Activated naive CD4-positive, alpha-beta T cell treated with anti-CD3 and anti-CD28 coated beads for 36 hours (primary cell): Measurements from ENCODE around the gene OR1L4. TPM values are rescaled to one million over a fixed set of nuclear protein-coding genes. Genes with fewer than 3 reads are reported as not detected.

Experiments
- CTCF ChIA-PET: fragments of 350-600 bp; sonication (Branson Sonifier 250); formaldehyde crosslinking; loops from one replicate; lab custom pipeline; 2021; ENCODE audit warnings: antibody characterized with exemption; lab: Charles Lee
- DNase-seq: peaks from one replicate; pipeline ENCODE4 v3.0.0-alpha.2; 2020
- H3K27ac Mint-ChIP-seq: one replicate; pipeline ENCODE4 v1.8.0; 2021; ENCODE audit warnings: mild to moderate bottlenecking, mixed read lengths
- H3K27me3 Mint-ChIP-seq: one replicate; pipeline ENCODE4 v1.8.0; 2021; ENCODE audit warnings: low read depth, mixed read lengths
- H3K36me3 Mint-ChIP-seq: one replicate; pipeline ENCODE4 v1.8.0; 2021; ENCODE audit warnings: low read depth, mixed read lengths
- H3K4me1 Mint-ChIP-seq: one replicate; pipeline ENCODE4 v1.8.0; 2021; ENCODE audit warnings: low read depth, mixed read lengths
- H3K4me3 Mint-ChIP-seq: one replicate; pipeline ENCODE4 v1.8.0; 2021; ENCODE audit warnings: mild to moderate bottlenecking, moderate library complexity, mixed read lengths
- H3K9me3 Mint-ChIP-seq: one replicate; pipeline ENCODE4 v1.8.0; 2021; ENCODE audit warnings: mixed read lengths
- intact Hi-C: fragments of 100-400 bp; cut with micrococcal nuclease; formaldehyde crosslinking; loops from one replicate; pipeline ENCODE4 v1.15.1; 2023
- total RNA-seq, 2 experiments: library from RNA; stranded (reverse); gene quantifications; one replicate each; pipeline ENCODE4 v1.2.3, GENCODE V29; 2021

OR1L4 gene
- total RNA-seq = not detected

- H3K27ac Mint-ChIP-seq = no peak within 1 kb of the TSS
- intact Hi-C loops = no loop called here
Measured at GRCh38 chr9:122723690-122724089, at the start of gene OR1L4. OR1L4 (plus strand) TSS chr9:122723990; CDS start chr9:122723990, 0 bp downstream.

GRCh38 chr9:122684851-122685250 is 38.9 kb upstream of the OR1L4 start:
- Mint-ChIP-seq H3K4me3 (no peak overlapping the region), H3K36me3 (peaks cover 2% of the 10 kb centered on the region), H3K27me3 (peaks cover 3% of the 10 kb centered on the region), H3K9me3 (peaks cover 5% of the 10 kb centered on the region), H3K4me1 (no peaks in the 10 kb centered on the region), H3K27ac (no peak overlapping the region)
- DNase-seq = no peak
- CTCF ChIA-PET = no interaction called here
- intact Hi-C loops = no loop called here

More at GRCh38 chr9:122723690-122724089, at the start of gene OR1L4:
- no peaks in the 10 kb centered on the region for H3K27me3 Mint-ChIP-seq
- no peak within 1 kb of the TSS for H3K4me3 Mint-ChIP-seq
- CTCF ChIA-PET = no interaction called here
- no peak for DNase-seq
- H3K9me3 Mint-ChIP-seq = peaks cover 46% of the 10 kb centered on the region
- no peaks in the 10 kb centered on the region for H3K4me1 Mint-ChIP-seq
- peaks cover 7% of the 10 kb centered on the region for H3K36me3 Mint-ChIP-seq

- H3K27me3 Mint-ChIP-seq = peaks cover 3% of the 10 kb centered on the region
- CTCF ChIA-PET = no interaction called here
- no peak overlapping the region for H3K27ac Mint-ChIP-seq
- no peak overlapping the region for H3K4me3 Mint-ChIP-seq
- H3K36me3 Mint-ChIP-seq = no peaks in the 10 kb centered on the region
- intact Hi-C loops = no loop called here
- peaks cover 17% of the 10 kb centered on the region for H3K9me3 Mint-ChIP-seq
- DNase-seq = no peak
- no peaks in the 10 kb centered on the region for H3K4me1 Mint-ChIP-seq
Measured at GRCh38 chr9:122695696-122696095, 28.1 kb upstream of the OR1L4 start.

DNA sequence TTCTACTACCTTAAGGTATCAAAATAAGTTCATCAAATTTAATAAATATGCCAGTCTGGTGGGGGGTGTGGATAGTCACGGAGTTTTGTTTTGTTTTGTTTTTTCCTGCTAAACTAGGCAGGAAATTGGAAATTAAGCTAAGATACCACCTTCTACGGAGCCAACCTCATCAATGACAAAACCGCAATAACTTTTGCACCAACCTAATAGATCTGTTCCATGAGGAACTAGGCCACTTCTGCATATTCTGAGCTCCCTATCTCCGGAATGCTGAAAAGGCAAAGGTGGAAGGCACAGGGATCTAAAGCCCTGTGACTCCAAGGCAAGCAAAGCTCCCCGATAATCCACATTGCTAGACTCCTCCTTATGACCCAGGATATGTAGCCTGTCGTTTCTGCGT is 5.8 kb upstream of the OR1L4 start:
- no peaks in the 10 kb centered on the region for H3K27me3 Mint-ChIP-seq
- H3K4me3 Mint-ChIP-seq = no peak overlapping the region
- intact Hi-C loops = no loop called here
- H3K36me3 Mint-ChIP-seq = peaks cover 4% of the 10 kb centered on the region
- H3K27ac Mint-ChIP-seq = no peak overlapping the region
- no peaks in the 10 kb centered on the region for H3K4me1 Mint-ChIP-seq
- peaks cover 38% of the 10 kb centered on the region for H3K9me3 Mint-ChIP-seq
- CTCF ChIA-PET = no interaction called here
- no peak for DNase-seq

- Mint-ChIP-seq H3K27ac (no peak overlapping the region), H3K4me3 (no peak overlapping the region), H3K9me3 (peaks cover 39% of the 10 kb centered on the region), H3K27me3 (no peaks in the 10 kb centered on the region), H3K36me3 (peaks cover 4% of the 10 kb centered on the region), H3K4me1 (no peaks in the 10 kb centered on the region)
- DNase-seq = no peak
- intact Hi-C loops = no loop called here
- CTCF ChIA-PET = no interaction called here
Measured at GRCh38 chr9:122719218-122719617, 4.6 kb upstream of the OR1L4 start.

DNA sequence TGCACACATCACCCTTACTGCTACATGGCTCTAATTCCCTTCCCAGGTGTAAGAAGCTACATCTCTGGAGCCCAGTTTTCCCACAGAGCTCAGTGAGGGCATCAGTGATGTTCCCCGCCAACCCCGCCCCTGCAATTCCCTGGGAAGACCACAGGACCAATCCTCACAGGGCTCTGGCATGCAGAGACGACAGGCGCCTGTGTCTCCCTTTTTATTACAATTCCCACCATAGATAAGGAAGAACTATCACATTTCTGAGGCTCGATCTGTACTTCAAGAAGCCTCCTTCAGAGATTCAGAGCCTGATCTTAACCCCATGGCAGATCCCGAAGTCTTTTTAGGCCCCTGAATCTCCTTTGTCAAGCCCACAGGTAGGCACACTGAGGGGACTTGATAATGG is 18.2 kb downstream of the OR1L4 start, which contains the start of gene OR1L6:
OR1L6 (plus strand) TSS at position 301 of the 400 bp plus-strand sequence. CDS start 7,545 bp downstream, outside the sequence.
- Mint-ChIP-seq H3K4me3 (no peak within 1 kb of the TSS), H3K36me3 (no peaks in the 10 kb centered on the region), H3K4me1 (no peaks in the 10 kb centered on the region), H3K27ac (no peak within 1 kb of the TSS), H3K27me3 (no peaks in the 10 kb centered on the region), H3K9me3 (peaks cover 15% of the 10 kb centered on the region)
- DNase-seq = no peak
- intact Hi-C loops = no loop called here
- CTCF ChIA-PET = no interaction called here

- Mint-ChIP-seq H3K9me3 (peaks cover 21% of the 10 kb centered on the region), H3K4me1 (no peaks in the 10 kb centered on the region), H3K27ac (no peak overlapping the region), H3K4me3 (no peak overlapping the region), H3K27me3 (peaks cover 9% of the 10 kb centered on the region), H3K36me3 (peaks cover 6% of the 10 kb centered on the region)
- intact Hi-C loops = no loop called here
- CTCF ChIA-PET = no interaction called here
- DNase-seq = no peak
Measured at GRCh38 chr9:122754825-122755224, 31.0 kb downstream of the OR1L4 start.

DNA sequence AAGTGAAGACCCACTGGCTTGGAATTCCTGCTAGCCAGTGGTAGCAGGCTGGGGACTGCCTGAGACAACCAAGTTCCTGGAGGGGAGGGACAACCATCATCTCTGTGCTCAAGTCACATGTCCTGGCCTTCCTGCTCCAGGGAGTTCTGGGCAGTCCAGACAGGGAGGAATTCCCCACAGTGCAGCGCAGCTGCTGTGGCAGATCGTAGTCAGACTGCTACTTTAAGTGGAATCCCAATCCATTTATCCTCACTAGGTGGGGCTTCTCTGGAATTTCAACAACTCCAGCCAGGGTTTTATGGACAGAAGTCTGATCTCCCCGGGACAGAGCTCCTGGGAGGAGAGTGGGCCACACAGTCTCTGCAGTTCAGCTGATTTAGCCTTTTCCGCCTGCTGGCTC is 44.0 kb downstream of the OR1L4 start:
- intact Hi-C loops = no loop called here
- CTCF ChIA-PET = no interaction called here
- no peak overlapping the region for H3K4me3 Mint-ChIP-seq
- peaks cover 9% of the 10 kb centered on the region for H3K36me3 Mint-ChIP-seq
- peaks cover 35% of the 10 kb centered on the region for H3K9me3 Mint-ChIP-seq
- no peak overlapping the region for H3K27ac Mint-ChIP-seq
- DNase-seq = no peak
- no peaks in the 10 kb centered on the region for H3K4me1 Mint-ChIP-seq
- peaks cover 3% of the 10 kb centered on the region for H3K27me3 Mint-ChIP-seq

Other genes starting within 250 kb of the OR1L4 start
- not detected for gene OR1J1, start 246.1 kb upstream of the OR1L4 start, total RNA-seq
- gene OR1J2, start 213.2 kb upstream of the OR1L4 start, total RNA-seq = not detected
- gene OR1J4, start 204.8 kb upstream of the OR1L4 start, total RNA-seq = not detected
- gene OR1N1, start 196.7 kb upstream of the OR1L4 start, total RNA-seq = not detected
- not detected for gene OR1N2, start 170.9 kb upstream of the OR1L4 start, total RNA-seq
- gene OR1L8, start 140.6 kb upstream of the OR1L4 start, total RNA-seq = not detected
- not detected for gene OR1Q1, start 109.3 kb upstream of the OR1L4 start, total RNA-seq
- not detected for gene OR1B1, start 66.4 kb upstream of the OR1L4 start, total RNA-seq
- not detected for gene OR1L1, start 62.3 kb upstream of the OR1L4 start, total RNA-seq
- gene OR1L3, start 48.9 kb upstream of the OR1L4 start, total RNA-seq = not detected
- gene OR1L6, start 18.3 kb downstream of the OR1L4 start, total RNA-seq = not detected
- gene OR5C1, start 64.9 kb downstream of the OR1L4 start, total RNA-seq = not detected
- not detected for gene OR1K1, start 76.1 kb downstream of the OR1L4 start, total RNA-seq
- 10 to 100 TPM; 19.5 to 19.6 TPM for gene PDCL, start 104.6 kb downstream of the OR1L4 start, total RNA-seq
- gene RC3H2, start 181.4 kb downstream of the OR1L4 start, total RNA-seq = 10 to 100 TPM; 20.2 to 21.3 TPM
- gene ZBTB6, start 189.3 kb downstream of the OR1L4 start, total RNA-seq = 1 to 10 TPM; 7.7 to 8.0 TPM
- 1 to 10 TPM; 5.5 to 5.7 TPM for gene ZBTB26, start 207.5 kb downstream of the OR1L4 start, total RNA-seq
- 10 to 100 TPM; 19.7 to 21.3 TPM for gene RABGAP1, start 217.0 kb downstream of the OR1L4 start, total RNA-seq